HG03045 (cell line): Measurements from ENCODE around the gene REPS2.

Source experiments
- ATAC-seq: cut with Tn5 transposase; IDR thresholded peaks from one replicate; pipeline ENCODE4 v1.9.1; 2021; ENCODE audit warnings: mild to moderate bottlenecking, moderate library complexity; ENCODE audit not compliant: unreplicated experiment

The REPS2 gene

DNA sequence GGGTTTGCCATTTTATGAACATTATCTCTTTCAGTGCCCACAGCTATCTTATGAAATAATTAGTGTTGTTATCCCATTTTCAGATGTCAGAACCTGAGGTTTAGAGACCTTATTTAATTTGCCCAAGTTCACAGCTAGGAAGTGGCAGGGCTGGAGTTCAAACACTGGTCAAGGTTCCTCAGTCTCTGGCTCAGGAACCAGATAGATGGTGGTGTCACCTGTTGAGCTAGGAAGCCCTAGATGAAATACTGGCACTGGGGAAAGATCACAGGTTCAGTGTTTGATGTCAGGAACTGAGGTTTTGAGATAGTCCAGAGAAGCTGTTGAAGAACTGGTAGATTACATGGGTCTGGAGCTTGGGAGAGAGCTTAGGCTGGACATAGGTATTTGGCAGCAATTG, 85.4 kb downstream of the REPS2 start:
- no peak for ATAC-seq

DNA sequence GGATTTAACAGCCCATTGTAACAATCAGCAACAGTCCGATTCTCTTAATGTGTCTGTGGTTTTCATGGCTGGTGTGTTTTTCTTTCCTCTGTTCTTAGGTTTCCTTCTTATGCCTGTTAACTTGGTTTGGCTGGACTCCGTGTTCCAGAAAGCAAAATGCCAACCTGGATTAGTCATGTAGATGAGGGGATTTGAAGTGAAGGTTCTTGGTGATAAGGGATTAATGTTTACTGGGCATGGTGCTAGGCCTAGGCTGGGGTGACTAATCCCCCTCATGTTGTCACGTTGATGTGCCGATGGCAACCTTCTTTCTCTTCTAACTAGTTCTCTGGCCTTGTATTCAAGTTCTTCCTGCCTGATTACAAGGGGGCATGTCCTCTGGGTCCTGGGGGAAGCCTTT, 85.9 kb downstream of the REPS2 start:
- no peak for ATAC-seq

DNA sequence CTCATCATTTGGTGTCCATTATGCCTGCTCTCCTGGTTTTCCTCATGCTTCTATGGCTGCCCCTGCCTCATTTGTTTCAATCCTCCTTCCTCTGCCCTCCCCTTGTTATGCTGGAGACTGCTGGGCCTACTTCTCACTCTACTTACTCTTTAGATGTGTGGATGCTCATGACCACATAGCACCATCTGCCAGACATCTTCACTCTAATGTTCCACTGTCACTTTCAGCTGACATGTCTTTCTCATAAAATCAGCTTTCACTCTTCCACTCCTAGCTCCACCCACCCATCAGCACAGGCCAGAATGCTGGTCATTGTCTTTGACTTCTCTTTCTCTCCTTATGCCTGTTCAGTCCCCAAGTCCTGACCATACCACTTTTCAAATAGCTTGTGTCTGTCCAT, 86.8 kb downstream of the REPS2 start:
- ATAC-seq = no peak

DNA sequence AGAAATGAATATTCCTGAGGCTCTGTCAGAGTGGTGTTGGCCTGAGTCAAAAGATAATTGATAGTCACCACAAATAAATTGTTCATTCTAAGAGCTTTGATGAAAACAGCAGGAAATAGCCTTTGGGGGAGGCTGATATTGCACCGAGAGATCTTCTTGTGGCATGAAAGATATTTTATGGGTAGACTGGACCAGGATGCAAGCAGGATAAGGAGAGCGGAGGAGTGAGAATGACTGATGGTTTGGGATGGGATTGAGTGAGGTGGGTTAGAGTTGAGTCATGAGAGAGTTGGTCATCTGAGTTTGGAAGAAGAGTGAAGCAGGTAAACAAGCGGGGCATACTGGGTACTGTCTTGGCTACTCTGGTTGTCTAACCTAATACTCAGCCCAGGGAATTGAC, 88.7 kb downstream of the REPS2 start:
- ATAC-seq = no peak

DNA sequence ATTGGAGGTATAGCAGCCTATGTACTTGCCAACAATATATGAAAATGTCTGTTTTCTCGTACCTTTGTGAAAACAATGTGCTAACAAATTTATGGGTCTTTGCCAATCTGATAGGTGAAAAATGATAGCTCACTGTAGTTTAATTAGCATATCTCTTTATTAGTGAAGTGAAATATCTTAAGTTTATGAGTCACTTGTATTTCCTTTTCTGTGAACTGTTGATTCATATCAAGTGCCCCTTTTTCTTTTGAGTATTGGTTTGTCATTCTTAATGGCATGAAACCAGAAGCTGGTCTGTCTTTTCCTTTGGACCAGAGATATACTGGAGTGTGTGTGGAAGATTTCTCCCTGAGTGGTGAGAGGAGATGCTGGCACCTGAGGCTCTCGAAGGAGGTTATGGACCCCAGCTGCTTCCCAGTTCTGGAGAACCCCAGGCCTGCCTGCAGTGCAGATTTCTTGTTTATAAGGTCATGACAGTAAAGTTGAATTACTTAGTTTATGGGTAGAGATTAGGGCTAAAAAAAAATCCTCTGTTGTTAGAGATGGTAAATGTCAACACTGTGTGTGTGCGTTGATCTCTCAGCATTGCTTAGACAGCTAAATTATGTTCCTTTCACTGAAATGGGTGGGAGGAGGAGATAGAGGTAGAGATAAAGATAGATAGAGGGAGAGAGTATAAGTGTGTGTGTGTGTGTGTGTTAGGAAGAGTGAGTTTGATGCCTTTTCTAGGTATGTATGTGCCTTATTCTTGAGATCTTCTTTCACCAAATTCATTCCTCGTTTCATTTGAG, 89.9 kb downstream of the REPS2 start:
- ATAC-seq = no peak

DNA sequence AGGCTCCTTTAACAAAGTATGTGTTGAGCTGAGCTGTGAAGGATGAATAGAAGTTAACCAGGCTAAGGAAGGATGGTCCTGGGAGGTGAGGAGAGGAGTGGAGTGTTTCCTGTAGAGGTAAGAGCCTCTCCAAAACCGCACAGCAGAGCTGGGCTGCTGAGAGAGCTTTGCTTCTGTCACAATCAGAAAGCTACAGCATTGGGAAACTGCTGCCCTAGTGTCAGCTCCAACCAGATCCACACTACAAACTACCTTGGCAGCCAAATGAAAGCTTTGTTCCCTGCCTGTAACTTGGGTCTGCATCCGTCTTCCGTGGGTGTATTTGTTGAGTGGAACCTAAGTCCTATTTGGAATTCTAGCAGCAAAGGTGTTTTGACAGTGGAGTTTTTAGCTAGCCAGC, 91.8 kb downstream of the REPS2 start:
- no peak for ATAC-seq

DNA sequence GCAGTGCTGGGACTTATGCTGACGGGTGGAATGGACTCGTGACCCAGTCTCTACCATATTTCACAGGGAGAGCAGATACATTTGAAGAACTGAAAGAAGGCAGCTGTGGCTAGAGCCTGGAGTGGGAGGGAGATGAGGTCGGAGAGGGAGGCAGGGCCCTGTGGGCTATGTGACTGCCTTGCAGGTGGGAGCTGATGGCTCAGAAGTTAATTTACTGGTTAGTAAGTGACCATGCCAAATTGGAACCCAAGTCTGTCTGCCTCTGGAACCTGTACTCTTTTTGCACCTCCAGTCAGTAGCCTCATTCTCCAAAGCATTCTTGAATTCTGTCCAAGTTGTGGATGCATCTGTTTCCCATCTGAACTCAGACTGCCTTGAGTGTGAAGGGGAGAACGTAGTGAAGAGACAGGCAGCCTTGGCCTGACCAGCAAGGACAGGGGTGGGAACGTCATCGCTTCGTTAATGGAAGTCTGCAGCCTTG, 92.3 kb downstream of the REPS2 start:
- ATAC-seq = no peak

DNA sequence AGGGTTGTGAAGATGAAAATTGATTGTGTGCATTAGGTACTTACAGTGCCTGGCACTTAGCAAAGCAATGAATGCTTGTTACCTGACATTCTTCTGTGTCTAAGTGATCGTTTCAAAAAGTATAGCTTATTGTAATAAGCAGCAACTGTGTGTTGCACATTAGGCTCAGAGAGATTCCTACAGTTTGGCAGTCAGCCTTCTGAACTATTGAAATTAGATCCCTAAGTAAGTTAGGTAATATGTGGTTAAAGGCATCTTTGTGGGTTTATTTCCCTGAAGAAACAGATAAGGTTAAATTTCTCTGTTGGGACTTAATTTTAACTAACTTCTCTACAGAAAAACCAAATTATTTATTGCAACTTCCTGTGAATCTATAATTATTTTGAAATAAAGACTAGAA, 93.4 kb downstream of the REPS2 start:
- ATAC-seq = no peak

DNA sequence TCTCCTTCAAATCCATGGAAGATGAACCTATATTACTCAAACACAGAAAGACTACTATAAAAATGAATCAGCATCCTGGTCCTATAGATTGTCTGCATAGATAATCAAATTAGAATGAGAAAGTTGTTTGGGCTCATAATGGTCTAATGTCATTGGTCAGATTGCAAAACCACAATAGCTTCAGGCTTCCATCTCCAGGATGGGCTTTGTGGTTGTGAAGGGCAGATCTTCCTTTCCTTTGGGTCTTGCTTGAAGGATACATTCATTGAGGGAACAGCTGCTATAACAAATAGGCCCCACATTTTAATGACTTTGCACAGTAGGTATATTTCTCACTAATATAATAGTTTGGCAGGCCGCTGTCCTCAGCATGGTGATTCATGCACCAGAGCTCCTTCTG, 94.3 kb downstream of the REPS2 start:
- ATAC-seq = no peak

DNA sequence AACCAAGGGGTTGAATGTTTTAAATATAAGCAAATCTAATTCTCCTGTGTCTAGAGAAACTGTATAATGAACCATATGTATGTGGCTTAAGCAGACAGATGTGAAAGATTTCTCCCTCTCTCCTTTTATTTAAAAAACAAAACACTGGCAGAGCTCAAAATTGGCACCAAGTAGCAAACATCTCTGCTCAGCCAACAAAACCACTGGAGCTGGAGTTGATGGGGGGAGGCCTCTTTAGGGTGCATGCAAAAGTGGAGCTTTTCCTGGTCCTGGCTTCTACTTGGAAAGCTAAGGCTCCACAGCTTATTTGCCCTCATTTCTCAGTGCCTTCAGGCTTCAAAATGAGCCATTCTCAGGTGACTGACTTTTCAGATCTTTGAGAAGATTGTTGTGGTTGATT, 95.6 kb downstream of the REPS2 start:
- no peak for ATAC-seq

DNA sequence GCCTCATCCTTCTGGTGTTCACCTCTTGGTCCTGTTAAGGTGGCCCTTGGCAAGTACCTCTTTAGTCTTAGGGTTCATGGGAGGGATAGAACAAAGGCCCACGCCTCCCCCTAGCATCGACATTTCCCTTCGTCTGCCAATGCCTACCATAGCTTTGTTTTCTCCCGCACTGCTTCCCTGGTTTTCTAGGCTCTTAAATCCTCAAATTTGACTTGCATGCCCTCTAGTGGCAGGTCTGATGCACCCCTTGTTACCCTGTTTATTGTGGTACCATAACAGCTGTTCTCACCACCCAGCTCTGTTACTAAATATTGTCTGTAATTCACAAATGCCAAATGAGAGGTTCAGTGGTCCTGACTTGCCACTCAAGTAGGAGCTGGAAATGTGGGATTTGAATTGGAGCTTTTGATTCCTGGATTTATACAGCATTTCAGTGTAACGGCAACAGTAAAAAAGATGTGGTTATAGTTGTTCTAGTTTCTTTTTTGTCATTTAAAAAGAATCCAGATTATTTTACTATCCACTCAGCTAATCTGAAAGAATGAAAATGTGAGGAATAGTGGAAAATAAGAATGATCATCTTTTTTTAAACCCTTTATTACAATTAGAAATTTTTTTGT, 100.1 kb downstream of the REPS2 start:
- no peak for ATAC-seq

DNA sequence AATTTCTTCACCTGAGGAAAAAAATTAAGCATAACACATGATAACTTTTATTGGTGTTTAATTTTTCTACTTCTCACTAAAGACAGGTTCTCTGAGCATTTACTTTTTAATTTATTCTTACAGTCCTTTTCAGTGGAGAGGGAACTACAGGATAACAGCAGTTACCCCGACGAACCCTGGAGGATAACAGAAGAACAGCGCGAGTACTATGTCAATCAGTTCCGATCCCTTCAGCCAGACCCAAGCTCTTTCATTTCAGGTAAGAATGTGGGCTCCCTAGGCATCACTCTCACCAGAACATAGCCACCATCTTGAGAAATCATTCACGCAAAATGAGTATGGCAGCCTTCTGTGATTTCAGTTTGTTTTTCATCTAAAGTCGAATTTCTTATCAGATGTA, 100.8 kb downstream of the REPS2 start:
- ATAC-seq = no peak

DNA sequence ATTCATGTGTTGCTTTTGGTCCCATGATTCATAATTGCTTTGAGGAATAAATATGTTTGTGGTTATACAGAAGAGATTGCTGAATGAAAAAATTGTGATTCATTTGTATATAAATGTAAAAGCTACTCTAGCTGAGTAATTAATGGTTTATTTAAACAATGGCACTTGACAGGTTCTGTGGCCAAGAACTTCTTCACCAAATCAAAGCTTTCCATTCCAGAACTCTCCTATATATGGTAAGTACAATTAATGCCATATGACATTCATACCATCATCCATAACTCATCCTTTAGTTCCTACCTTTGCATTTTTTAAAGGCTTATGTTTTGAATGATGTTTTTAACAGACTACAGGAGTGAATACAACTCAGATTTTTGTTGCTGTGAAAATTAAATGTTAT, 105.8 kb downstream of the REPS2 start:
- no peak for ATAC-seq

DNA sequence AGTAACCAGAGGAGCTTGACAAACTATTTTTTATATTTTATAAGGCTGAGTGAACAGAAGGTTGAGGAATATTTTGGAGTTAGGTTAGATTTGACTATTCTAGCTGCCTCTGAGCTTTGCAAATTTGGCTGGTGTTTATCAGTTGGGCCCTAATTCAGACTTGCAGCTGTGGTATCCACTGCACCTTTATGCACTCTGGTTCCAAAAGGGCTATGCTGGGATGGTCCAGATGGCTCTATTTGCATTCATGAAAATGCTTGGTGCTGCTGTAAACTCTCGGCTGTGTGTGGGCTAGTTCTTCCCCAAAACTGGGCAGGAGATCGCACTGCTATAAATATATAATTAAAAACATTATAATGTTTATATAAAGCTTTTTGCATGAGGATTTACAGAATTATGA, 106.3 kb downstream of the REPS2 start:
- ATAC-seq = no peak

DNA sequence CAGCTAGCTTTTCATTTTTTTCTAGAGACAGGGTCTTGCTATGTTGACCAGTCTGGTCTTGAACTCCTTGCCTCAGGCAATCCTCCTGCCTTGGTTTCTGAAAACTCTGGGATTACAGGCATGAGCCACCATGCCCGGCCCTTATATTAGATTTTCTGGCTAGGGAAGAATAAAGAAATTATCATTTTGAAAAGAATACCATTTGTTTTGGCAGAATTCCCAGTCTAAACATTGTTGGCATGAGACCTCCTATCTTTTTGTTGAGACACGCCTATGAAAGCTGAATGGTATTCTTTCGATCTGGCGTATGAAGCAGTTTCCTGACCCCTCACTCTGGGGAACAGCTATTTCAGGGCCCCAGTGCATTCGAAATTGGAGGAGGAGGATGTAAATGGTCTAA, 107.0 kb downstream of the REPS2 start:
- ATAC-seq = no peak

DNA sequence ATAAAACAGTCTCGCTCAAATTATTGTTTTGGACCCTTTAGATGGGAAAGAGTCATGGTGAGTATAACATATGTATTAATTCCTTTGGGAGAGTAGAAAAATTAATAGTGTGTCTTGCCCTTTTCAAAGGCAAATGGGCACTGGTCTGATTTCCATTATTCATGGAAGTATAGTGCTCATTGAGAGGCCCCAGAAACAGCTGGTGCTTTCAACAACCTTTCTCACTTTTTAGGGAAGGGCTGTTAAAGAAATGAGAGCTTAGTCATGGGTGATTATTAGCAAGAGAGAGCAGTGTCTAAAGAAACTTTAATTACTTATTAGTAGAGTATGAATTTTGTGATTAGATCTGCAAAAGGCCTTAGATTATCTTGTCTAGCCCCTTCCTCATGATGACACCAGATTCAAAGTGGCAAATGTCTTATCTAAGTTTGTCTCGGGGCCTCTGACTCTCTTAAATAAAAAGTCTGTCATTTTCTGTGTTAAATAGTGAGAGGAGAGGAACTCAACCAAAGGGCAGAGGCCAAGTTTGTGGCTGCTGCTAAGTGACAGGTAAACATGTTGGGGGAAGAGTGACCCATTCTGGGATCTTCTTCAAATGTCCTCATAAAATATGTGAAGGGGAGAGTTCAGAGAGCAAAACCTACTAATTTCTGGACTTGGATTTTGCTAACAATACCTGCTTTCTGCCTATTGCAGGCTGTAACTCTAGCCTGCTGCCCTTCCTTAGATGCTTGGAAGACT, 110.6 kb downstream of the REPS2 start:
- no peak for ATAC-seq

DNA sequence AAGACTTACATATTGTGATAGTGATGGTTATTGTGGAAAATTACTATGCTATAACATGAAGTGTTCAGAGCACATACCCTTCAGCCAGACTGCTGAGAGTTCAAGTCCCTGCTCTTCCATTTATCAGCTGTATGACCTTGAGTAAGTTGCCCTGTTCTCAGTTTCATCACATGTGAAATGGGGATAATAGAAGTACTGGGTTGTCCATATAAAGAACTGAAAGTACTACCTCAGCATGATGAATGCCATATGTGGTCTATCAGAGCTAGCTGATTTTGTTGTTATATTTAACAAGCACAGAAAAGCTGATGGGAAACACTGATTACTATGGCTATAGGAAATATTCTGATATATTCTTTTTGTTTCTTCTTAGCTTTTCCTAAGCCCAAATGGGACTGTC, 115.6 kb downstream of the REPS2 start:
- no peak for ATAC-seq

DNA sequence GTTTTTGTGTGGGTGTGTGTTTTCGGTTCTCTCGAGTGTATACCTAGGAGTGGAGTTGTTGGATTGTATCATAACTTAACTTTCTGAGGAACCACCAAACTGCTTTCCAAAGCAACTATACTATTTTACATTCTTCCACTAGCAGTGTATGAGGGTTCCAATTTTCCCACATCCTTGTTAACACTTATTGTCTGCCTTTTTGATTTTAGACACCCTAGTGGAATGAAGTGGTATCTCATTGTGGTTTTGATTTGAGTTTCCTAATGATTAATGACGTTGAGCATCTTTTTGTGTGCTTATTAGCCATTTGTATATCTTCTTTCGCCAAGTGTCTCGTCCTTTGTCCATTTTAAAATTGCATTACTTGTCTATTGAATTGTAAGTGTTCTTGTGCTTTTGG, 118.6 kb downstream of the REPS2 start:
- no peak for ATAC-seq

DNA sequence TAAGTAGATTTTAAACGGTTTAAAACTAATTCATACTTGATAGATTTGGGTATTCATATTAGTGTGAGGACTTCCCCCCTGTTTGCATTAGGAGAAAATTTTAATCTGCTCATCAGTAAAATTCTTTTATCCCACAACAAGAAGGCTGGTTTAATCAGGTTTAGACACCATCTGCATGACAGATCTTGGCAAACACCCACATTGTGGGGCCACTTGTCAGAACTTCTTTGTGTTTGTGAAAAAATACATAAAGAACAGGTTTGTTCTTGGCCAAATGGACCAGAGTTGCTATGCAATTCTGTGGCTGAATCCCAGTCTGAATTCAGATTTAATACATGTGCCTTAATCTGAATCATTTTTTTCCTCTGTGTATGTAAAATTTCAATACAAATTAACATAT, 121.1 kb downstream of the REPS2 start:
- no peak for ATAC-seq

DNA sequence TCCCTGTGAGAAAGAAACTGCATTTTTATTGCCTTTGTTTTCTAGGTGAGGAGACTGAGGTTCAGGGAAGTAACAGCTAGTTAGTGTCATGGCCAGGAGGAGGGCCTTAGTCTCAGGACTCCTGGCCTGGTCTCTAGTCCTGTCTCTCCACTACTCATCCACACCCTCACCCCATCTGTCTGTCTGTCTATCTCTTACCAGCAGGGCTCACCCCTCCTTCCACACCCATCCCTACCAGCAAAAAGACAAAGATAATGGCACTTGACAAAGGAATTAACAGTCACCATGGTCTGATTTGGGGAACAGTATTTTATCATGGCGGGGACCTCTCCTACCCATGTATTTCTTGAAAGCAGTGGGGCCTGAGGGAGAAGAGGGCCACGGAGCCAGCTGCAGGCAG, 125.8 kb downstream of the REPS2 start:
- no peak for ATAC-seq

DNA sequence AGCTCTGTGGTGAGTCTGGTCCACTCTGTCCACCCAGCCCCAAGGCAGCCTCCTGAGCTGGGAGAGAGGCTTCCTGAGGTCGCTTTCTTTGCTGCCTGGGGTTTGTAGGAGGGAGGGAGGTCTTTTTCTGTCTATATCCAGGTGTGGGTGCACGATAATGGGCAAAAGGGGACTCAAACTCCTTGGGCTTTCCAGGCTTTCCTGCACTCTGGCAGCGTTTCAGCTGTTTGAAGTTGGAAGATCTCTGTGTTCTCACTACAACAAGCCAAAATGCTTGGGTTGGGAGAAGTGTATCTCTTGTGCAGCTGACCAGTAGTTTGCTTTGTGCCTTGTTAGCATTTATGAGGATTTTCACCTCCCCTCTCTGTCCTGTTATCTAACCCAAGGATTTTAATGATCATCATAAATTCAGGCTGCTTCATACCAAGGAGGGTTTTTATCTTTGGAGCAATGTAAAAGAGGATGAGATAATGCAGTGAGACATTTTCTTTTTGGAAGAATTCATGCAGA, 126.3 kb downstream of the REPS2 start:
- ATAC-seq = no peak

DNA sequence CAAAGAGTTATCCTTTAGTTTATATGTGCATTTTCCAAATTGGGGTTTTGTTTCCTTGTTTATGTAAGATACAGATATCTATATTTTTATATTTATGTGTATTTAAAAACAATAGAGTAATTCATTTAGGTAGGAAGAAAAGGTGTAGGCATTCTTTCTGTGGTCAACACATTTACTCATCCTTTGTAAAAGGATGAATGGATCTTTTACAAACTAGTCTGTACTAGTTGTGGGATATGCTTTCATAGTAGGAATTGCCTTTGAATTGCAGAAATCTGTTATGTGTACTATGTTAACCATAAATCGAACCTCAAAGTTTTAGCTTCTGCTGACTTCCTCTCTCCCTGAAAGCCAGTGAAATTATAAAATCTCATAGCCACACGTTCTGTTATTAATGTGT, 128.5 kb downstream of the REPS2 start:
- no peak for ATAC-seq
